H9 (cell line): ENCODE data around the gene IGFALS. TPM values are rescaled to one million over a fixed set of nuclear protein-coding genes. Genes with fewer than 3 reads are reported as not detected.

Source experiments
- DNase-seq: peaks from one replicate; pipeline ENCODE4 v3.0.0-alpha.2; 2017
- H2AFZ ChIP-seq: one replicate; pipeline ENCODE4 v1.6.1; 2013; ENCODE audit warnings: mild to moderate bottlenecking, low read length, control low read depth, moderate library complexity
- H2AK5ac ChIP-seq: 2 replicates; pipeline ENCODE4 v1.6.1; 2013; ENCODE audit warnings: low read length, control low read depth, mixed read lengths; ENCODE audit not compliant: insufficient read length
- H2BK120ac ChIP-seq: one replicate; pipeline ENCODE4 v1.6.1; 2013; ENCODE audit warnings: low read depth, mild to moderate bottlenecking, low read length, control low read depth, inconsistent platforms; ENCODE audit not compliant: poor library complexity, severe bottlenecking
- H2BK12ac ChIP-seq: 2 replicates; pipeline ENCODE4 v1.6.1; 2013; ENCODE audit warnings: low read length, control low read depth, mixed read lengths, low read depth; ENCODE audit not compliant: insufficient read length
- H2BK15ac ChIP-seq: 2 replicates; pipeline ENCODE4 v1.6.1; 2013; ENCODE audit warnings: low read depth, low read length, control low read depth
- H2BK20ac ChIP-seq: one replicate; pipeline ENCODE4 v1.6.1; 2013; ENCODE audit warnings: low read depth, mild to moderate bottlenecking, low read length, control low read depth, inconsistent platforms; ENCODE audit not compliant: poor library complexity, severe bottlenecking
- H2BK5ac ChIP-seq: 2 replicates; pipeline ENCODE4 v1.6.1; 2013; ENCODE audit warnings: low read length, control low read depth, mixed read lengths; ENCODE audit not compliant: insufficient read length
- H3K14ac ChIP-seq: 2 replicates; pipeline ENCODE4 v1.6.1; 2013; ENCODE audit warnings: low read length, control low read depth; ENCODE audit not compliant: insufficient read depth
- H3K18ac ChIP-seq: 2 replicates; pipeline ENCODE4 v1.6.1; 2013; ENCODE audit warnings: low read depth, mild to moderate bottlenecking, mixed read lengths, low read length, control low read depth; ENCODE audit not compliant: insufficient read length
- H3K23ac ChIP-seq: 2 replicates; pipeline ENCODE4 v1.6.1; 2013; ENCODE audit warnings: low read length, control low read depth, mixed read lengths, low read depth; ENCODE audit not compliant: insufficient read length
- H3K23me2 ChIP-seq: 2 replicates; pipeline ENCODE4 v1.6.1; 2013; ENCODE audit warnings: low read depth, mild to moderate bottlenecking, mixed read lengths, low read length, control low read depth; ENCODE audit not compliant: insufficient read length, poor library complexity, severe bottlenecking
- H3K27ac ChIP-seq: 2 replicates; pipeline ENCODE4 v1.5.1; 2013; ENCODE audit warnings: low read length, control low read depth, mixed read lengths, low read depth; ENCODE audit not compliant: insufficient read length
- H3K27me3 ChIP-seq: 2 replicates; pipeline ENCODE4 v1.6.1; 2013; ENCODE audit warnings: low read length, control low read depth, inconsistent platforms; ENCODE audit not compliant: insufficient read depth
- H3K4ac ChIP-seq: 2 replicates; pipeline ENCODE4 v1.6.1; 2013; ENCODE audit warnings: low read depth, mild to moderate bottlenecking, control low read depth, inconsistent platforms, low read length, moderate library complexity
- H3K4me1 ChIP-seq: 2 replicates; pipeline ENCODE4 v1.6.1; 2013; ENCODE audit warnings: low read length, control low read depth, inconsistent platforms; ENCODE audit not compliant: insufficient read depth
- H3K4me2 ChIP-seq: 2 replicates; pipeline ENCODE4 v1.6.1; 2013; ENCODE audit warnings: low read length, control low read depth, mixed read lengths; ENCODE audit not compliant: insufficient read length, insufficient read depth
- H3K56ac ChIP-seq: 2 replicates; pipeline ENCODE4 v1.6.1; 2013; ENCODE audit warnings: low read depth, mild to moderate bottlenecking, mixed read lengths, low read length, control low read depth; ENCODE audit not compliant: insufficient read length
- H3K79me1 ChIP-seq: 2 replicates; pipeline ENCODE4 v1.6.1; 2013; ENCODE audit warnings: low read depth, mild to moderate bottlenecking, moderate library complexity, low read length, control low read depth, inconsistent platforms; ENCODE audit not compliant: insufficient read depth, poor library complexity, severe bottlenecking
- H3K79me2 ChIP-seq: 2 replicates; pipeline ENCODE4 v1.6.1; 2013; ENCODE audit warnings: low read length, control low read depth, inconsistent platforms; ENCODE audit not compliant: insufficient read depth
- H3K9ac ChIP-seq: 2 replicates; pipeline ENCODE4 v1.6.1; 2013; ENCODE audit warnings: low read length, control low read depth, mixed read lengths; ENCODE audit not compliant: insufficient read length; ENCODE audit errors: extremely low read depth
- H3K9me3 ChIP-seq: one replicate; pipeline ENCODE4 v1.6.1; 2013; ENCODE audit warnings: low read depth, low read length, inconsistent platforms; ENCODE audit not compliant: control insufficient read depth
- H3T11ph ChIP-seq: one replicate; pipeline ENCODE4 v1.6.1; 2013; ENCODE audit warnings: mild to moderate bottlenecking, low read length, control low read depth, inconsistent platforms
- H4K20me1 ChIP-seq: one replicate; pipeline ENCODE4 v1.6.1; 2013; ENCODE audit not compliant: control insufficient read depth, insufficient read length, insufficient read depth
- H4K5ac ChIP-seq: 2 replicates; pipeline ENCODE4 v1.6.1; 2013; ENCODE audit warnings: low read depth, mild to moderate bottlenecking, mixed read lengths, low read length, control low read depth; ENCODE audit not compliant: insufficient read length
- H4K8ac ChIP-seq: replicated peaks from 2 replicates; pipeline ENCODE4 v1.6.1; 2013; ENCODE audit warnings: low read length, control low read depth, mixed read lengths, low read depth; ENCODE audit not compliant: insufficient read length
- H4K91ac ChIP-seq: 2 replicates; pipeline ENCODE4 v1.6.1; 2013; ENCODE audit warnings: low read depth, mild to moderate bottlenecking, moderate library complexity, mixed read lengths, low read length, control low read depth; ENCODE audit not compliant: insufficient read length
- H3K27ac Mint-ChIP-seq, 3 experiments: 2 replicates in 2 of 3; 3 replicates in 1 of 3; pipeline ENCODE4 v1.8.0; 2020 to 2021; ENCODE audit warnings: mixed read lengths in 3 of 3, mild to moderate bottlenecking in 1 of 3, moderate library complexity in 1 of 3
- H3K27me3 Mint-ChIP-seq: 2 replicates; pipeline ENCODE4 v1.8.0; 2021; ENCODE audit warnings: low read depth, mild to moderate bottlenecking, moderate library complexity, mixed read lengths
- H3K36me3 Mint-ChIP-seq, 3 experiments: 2 replicates in 2 of 3; 3 replicates in 1 of 3; pipeline ENCODE4 v1.8.0; 2020 to 2021; ENCODE audit warnings: low read depth in 3 of 3, mixed read lengths in 3 of 3; ENCODE audit not compliant: insufficient read depth in 1 of 3
- H3K4me1 Mint-ChIP-seq, 2 experiments: 2 replicates each; pipeline ENCODE4 v1.8.0; 2020; ENCODE audit warnings: mixed read lengths in 2 of 2
- H3K4me3 Mint-ChIP-seq, 2 experiments: 2 replicates in 1 of 2; 3 replicates in 1 of 2; pipeline ENCODE4 v1.8.0; 2020 to 2021; ENCODE audit warnings: mild to moderate bottlenecking in 2 of 2, mixed read lengths in 2 of 2, moderate library complexity in 1 of 2
- H3K9me3 Mint-ChIP-seq, 2 experiments: 2 replicates in 1 of 2; 3 replicates in 1 of 2; pipeline ENCODE4 v1.8.0; 2020; ENCODE audit warnings: mild to moderate bottlenecking in 2 of 2, mixed read lengths in 2 of 2, moderate library complexity in 1 of 2
- WGBS: extraction: QIAGEN DNeasy Blood & Tissue Kit; methylation state at CpG from one replicate; pipeline ENCODE4 v1.1.7; 2013; ENCODE audit warnings: missing lambda C conversion rate, low lambda C conversion rate, mixed read lengths; ENCODE audit not compliant: insufficient read length; ENCODE audit errors: extremely low coverage; 5-methylcytosine and 5-hydroxymethylcytosine counted together
- total RNA-seq: library from RNA; stranded (reverse); gene quantifications from 2 replicates; pipeline ENCODE4 v1.2.1, GENCODE V29; 2021
- TF ChIP-seq, protein P1 (sequence below): fragments of 200-600 bp; sonication (generic); conservative IDR thresholded peaks from 3 replicates; pipeline ENCODE4 v1.8.0; 2021; ENCODE audit warnings: antibody characterized with exemption, mild to moderate bottlenecking

IGFALS gene
- total RNA-seq, 1 experiment from 2014 or later = not detected

DNA sequence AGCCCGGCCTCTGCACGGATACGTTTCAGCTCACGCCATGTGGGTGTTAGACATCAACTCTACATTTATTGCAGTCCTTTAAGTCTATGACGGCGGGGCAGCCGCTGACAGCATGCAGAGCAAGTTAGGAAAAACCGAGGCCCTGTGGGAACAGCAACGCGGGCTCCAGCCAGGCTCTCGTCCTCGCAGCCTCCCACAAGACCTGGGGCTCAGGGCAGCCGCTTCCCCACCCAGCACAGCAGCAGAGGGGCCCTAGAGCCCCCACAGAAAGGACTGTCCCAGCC, 16.9 kb downstream of the IGFALS start:
- no peak overlapping the region for H2AK5ac ChIP-seq
- Mint-ChIP-seq H3K36me3 (peaks cover 8 to 48% (median 13%) of the 10 kb centered on the region in 3 experiments; a peak in 5 of 7 replicates), H3K27me3 (no peaks in the 10 kb centered on the region; the same call in 1 of the 2 replicates), H3K4me1 (peaks cover 5 to 18% of the 10 kb centered on the region in 2 experiments), H3K9me3 (no peaks in the 10 kb centered on the region), H3K4me3 (no peak overlapping the region), H3K27ac (peak overlapping the region in 1 of 3 experiments; percentile 76; a peak in 1 of 7 replicates)
- no peak overlapping the region for H3T11ph ChIP-seq
- no peaks in the 10 kb centered on the region for H3K27me3 ChIP-seq
- no peak for DNase-seq
- TF ChIP-seq, protein P1, sequence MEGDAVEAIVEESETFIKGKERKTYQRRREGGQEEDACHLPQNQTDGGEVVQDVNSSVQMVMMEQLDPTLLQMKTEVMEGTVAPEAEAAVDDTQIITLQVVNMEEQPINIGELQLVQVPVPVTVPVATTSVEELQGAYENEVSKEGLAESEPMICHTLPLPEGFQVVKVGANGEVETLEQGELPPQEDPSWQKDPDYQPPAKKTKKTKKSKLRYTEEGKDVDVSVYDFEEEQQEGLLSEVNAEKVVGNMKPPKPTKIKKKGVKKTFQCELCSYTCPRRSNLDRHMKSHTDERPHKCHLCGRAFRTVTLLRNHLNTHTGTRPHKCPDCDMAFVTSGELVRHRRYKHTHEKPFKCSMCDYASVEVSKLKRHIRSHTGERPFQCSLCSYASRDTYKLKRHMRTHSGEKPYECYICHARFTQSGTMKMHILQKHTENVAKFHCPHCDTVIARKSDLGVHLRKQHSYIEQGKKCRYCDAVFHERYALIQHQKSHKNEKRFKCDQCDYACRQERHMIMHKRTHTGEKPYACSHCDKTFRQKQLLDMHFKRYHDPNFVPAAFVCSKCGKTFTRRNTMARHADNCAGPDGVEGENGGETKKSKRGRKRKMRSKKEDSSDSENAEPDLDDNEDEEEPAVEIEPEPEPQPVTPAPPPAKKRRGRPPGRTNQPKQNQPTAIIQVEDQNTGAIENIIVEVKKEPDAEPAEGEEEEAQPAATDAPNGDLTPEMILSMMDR = no peak
- H4K91ac ChIP-seq = no peak overlapping the region
- no peak overlapping the region for H2BK5ac ChIP-seq
- H4K5ac ChIP-seq = no peak overlapping the region
- no peak overlapping the region for H3K9ac ChIP-seq
- H4K20me1 ChIP-seq = no peaks in the 10 kb centered on the region
- no peak overlapping the region for H2BK20ac ChIP-seq
- H2AFZ ChIP-seq = no peak overlapping the region
- H3K4me2 ChIP-seq = no peak overlapping the region
- H3K79me2 ChIP-seq = no peaks in the 10 kb centered on the region; the same call in 1 of the 2 replicates
- no peak overlapping the region for H2BK12ac ChIP-seq
- H3K56ac ChIP-seq = no peak overlapping the region
- no peak overlapping the region for H3K27ac ChIP-seq
- H4K8ac ChIP-seq = no peak overlapping the region
- H3K9me3 ChIP-seq = no peaks in the 10 kb centered on the region
- H3K14ac ChIP-seq = no peak overlapping the region
- no peak overlapping the region for H3K18ac ChIP-seq
- peaks cover 5% of the 10 kb centered on the region for H3K79me1 ChIP-seq
- WGBS = no CpG with 5 or more reads among the region's 13 CpGs
- no peaks in the 10 kb centered on the region for H3K4me1 ChIP-seq
- H3K23me2 ChIP-seq = peaks cover 6% of the 10 kb centered on the region
- no peak overlapping the region for H3K23ac ChIP-seq
- H3K4ac ChIP-seq = no peak overlapping the region
- H2BK120ac ChIP-seq = no peak overlapping the region
- H2BK15ac ChIP-seq = no peak overlapping the region
